Calu3 (cell line): Measurements from ENCODE around the gene TIE1. TPM values are rescaled to one million over a fixed set of nuclear protein-coding genes. Genes with fewer than 3 reads are reported as not detected.

Experiments used
- BruUV-seq: library from RNA; stranded (reverse); fragments of 400-500 nt; replicated peaks from 2 replicates; lab custom pipeline; 2021; lab: Mats Ljungman, UMichigan
- CTCF ChIA-PET: fragments of 300-600 bp; sonication (Branson Sonifier 250); formaldehyde crosslinking; loops from one replicate; lab custom pipeline; 2022; ENCODE audit warnings: antibody characterized with exemption; lab: Charles Lee
- DNase-seq: peaks from one replicate; pipeline ENCODE4 v3.0.0; 2022
- H3K27ac Mint-ChIP-seq: one replicate; pipeline ENCODE4 v1.8.0; 2022; ENCODE audit warnings: mixed read lengths; ENCODE audit not compliant: unreplicated experiment
- H3K27me3 Mint-ChIP-seq: one replicate; pipeline ENCODE4 v1.8.0; 2022; ENCODE audit warnings: mixed read lengths; ENCODE audit not compliant: unreplicated experiment
- H3K36me3 Mint-ChIP-seq: one replicate; pipeline ENCODE4 v1.8.0; 2022; ENCODE audit warnings: mild to moderate bottlenecking, moderate library complexity, mixed read lengths; ENCODE audit not compliant: insufficient read depth, unreplicated experiment
- H3K4me1 Mint-ChIP-seq: one replicate; pipeline ENCODE4 v1.8.0; 2022; ENCODE audit warnings: mild to moderate bottlenecking, low read depth, mixed read lengths; ENCODE audit not compliant: unreplicated experiment
- H3K4me3 Mint-ChIP-seq: one replicate; pipeline ENCODE4 v1.8.0; 2022; ENCODE audit warnings: mild to moderate bottlenecking, low read depth, moderate library complexity, mixed read lengths; ENCODE audit not compliant: unreplicated experiment
- H3K9me3 Mint-ChIP-seq: one replicate; pipeline ENCODE4 v1.8.0; 2022; ENCODE audit warnings: low read depth, mixed read lengths; ENCODE audit not compliant: unreplicated experiment
- intact Hi-C: fragments of 100-400 bp; cut with micrococcal nuclease; formaldehyde crosslinking; loops from one replicate; pipeline ENCODE4 v1.10.0; 2022; ENCODE audit not compliant: unreplicated experiment
- total RNA-seq: library from RNA; stranded (reverse); gene quantifications from 2 replicates; pipeline ENCODE4 v1.2.3, GENCODE V29; 2022
- TF ChIP-seq, protein P1 (sequence below): fragments of 200-600 bp; IDR thresholded peaks from one replicate; pipeline ENCODE4 v1.8.0; 2022; ENCODE audit warnings: antibody characterized with exemption; ENCODE audit not compliant: unreplicated experiment

Gene TIE1
- total RNA-seq, 1 experiment from 2014 or later = not detected

DNA sequence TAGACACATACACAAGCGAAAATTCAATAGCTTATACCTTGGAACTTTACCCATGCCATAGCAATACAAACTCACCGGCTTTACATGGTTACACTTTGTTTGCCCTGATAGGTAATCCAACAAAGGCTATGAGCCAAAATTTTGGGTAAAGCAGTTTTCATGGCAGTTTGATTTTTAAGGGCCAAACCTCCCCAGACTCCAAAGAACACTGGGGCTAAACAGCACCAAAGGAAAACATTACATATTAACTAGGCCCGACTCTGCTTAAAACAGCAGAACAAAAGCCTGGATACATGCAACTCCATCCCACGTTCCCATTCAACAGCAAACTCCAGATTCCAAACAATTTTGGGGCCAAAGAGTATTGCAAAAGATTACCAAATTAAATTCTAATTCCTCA lies 35.4 kb upstream of the TIE1 start:
- Mint-ChIP-seq H3K9me3 (peaks cover 6% of the 10 kb centered on the region), H3K4me3 (no peak overlapping the region), H3K36me3 (peaks cover 13% of the 10 kb centered on the region), H3K4me1 (peaks cover 15% of the 10 kb centered on the region), H3K27me3 (no peaks in the 10 kb centered on the region), H3K27ac (no peak overlapping the region)
- CTCF ChIA-PET = no interaction called here
- DNase-seq = no peak
- intact Hi-C loops = no loop called here
- no TSS peak for BruUV-seq
- TF ChIP-seq, protein P1, sequence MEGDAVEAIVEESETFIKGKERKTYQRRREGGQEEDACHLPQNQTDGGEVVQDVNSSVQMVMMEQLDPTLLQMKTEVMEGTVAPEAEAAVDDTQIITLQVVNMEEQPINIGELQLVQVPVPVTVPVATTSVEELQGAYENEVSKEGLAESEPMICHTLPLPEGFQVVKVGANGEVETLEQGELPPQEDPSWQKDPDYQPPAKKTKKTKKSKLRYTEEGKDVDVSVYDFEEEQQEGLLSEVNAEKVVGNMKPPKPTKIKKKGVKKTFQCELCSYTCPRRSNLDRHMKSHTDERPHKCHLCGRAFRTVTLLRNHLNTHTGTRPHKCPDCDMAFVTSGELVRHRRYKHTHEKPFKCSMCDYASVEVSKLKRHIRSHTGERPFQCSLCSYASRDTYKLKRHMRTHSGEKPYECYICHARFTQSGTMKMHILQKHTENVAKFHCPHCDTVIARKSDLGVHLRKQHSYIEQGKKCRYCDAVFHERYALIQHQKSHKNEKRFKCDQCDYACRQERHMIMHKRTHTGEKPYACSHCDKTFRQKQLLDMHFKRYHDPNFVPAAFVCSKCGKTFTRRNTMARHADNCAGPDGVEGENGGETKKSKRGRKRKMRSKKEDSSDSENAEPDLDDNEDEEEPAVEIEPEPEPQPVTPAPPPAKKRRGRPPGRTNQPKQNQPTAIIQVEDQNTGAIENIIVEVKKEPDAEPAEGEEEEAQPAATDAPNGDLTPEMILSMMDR = no peak

DNA sequence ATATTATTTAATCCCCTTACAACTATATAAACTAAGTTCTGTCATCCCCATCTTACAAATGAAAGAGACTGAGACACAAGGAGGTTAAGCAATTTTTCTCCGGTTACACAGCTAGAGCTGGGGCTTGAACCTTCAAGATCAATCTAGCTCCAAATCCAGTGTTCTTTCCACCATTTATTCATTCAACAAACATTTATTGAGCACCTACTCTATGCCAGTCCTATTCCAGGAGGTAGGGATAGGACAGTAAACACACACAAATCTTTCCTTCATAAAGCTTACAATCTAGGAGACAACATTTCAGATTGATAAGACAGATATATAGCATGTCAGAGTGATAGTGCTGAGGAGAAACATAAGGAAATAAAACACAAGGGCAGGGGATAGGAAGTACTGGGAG lies 33.9 kb upstream of the TIE1 start:
- Mint-ChIP-seq H3K27ac (no peak overlapping the region), H3K9me3 (peaks cover 6% of the 10 kb centered on the region), H3K36me3 (peaks cover 23% of the 10 kb centered on the region), H3K27me3 (no peaks in the 10 kb centered on the region), H3K4me1 (peaks cover 30% of the 10 kb centered on the region), H3K4me3 (no peak overlapping the region)
- no TSS peak for BruUV-seq
- CTCF ChIA-PET = interaction anchor here (0.6 kb wide), 1 partner anchor 1485 kb away, joined by 7 read pairs; no protein-coding TSS in a partner anchor
- intact Hi-C loops = no loop called here
- TF ChIP-seq, protein P1 = no peak
- no peak for DNase-seq

DNA sequence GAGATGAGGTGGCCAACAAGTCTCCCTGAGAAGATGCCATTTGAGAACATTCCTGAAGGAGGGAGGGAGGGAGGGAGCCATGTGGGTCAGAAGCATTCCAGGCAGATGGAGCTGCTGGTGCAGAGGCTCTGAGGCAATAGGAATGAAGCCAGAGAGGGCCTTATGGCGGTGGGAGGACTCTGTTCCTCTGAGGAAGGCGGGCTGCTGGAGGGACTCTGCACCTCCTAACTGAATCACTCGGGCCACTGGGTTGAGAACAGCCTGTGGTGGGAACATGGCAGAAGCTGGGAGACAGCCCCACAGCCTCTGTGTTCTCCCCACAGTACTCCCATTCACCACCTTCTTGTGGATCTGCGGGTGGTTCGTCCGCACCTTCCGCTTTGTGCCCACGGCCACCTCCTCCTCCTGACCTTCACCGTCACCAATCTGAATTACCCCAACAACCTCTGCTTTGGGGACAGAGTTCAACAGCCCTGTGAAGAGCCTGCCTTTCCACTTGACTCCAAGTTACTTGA lies 33.4 kb upstream of the TIE1 start:
- TF ChIP-seq, protein P1 = no peak
- intact Hi-C loops = no loop called here
- Mint-ChIP-seq H3K9me3 (peaks cover 6% of the 10 kb centered on the region), H3K4me3 (no peak overlapping the region), H3K36me3 (peaks cover 23% of the 10 kb centered on the region), H3K4me1 (peaks cover 31% of the 10 kb centered on the region), H3K27me3 (no peaks in the 10 kb centered on the region), H3K27ac (no peak overlapping the region)
- no TSS peak for BruUV-seq
- DNase-seq = no peak
- CTCF ChIA-PET = interaction anchor here (0.6 kb wide), 1 partner anchor 1485 kb away, joined by 7 read pairs; no protein-coding TSS in a partner anchor

DNA sequence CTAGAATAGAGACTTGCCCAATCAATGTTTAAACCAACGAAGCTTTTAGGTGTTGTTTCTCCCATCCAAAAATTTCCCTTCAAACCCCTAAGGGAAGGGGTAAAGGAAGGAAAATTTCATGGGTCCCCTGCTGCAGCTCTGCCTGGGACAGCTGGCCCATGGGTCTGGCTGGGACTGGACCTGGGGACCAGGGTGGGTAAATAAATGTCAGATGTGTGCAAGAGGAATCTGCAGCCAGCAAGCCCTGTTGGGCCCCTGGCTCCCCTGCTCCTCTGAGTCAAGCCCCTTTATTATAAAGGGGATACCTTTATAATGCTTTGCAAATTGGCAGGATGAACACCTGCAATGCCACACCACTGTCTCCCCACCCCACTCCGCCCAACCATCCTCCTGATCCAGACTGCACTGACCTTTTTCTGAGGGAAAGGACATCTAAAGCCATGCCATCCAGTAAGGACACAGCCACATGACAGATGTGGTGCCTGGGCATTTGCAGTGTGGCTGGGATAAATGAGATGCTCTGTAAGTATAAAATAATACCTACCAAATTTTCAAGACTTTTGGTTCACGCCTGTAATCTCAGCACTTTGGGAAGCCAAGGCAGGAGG lies 32.9 kb upstream of the TIE1 start:
- peaks cover 31% of the 10 kb centered on the region for H3K4me1 Mint-ChIP-seq
- CTCF ChIA-PET = interaction anchor here (0.6 kb wide), 2 partner anchors 99 to 1484 kb away, joined by 3 to 7 read pairs; no protein-coding TSS in a partner anchor
- BruUV-seq = no TSS peak

More for the DNA sequence above, 32.9 kb upstream of the TIE1 start:
- no peak for DNase-seq
- H3K36me3 Mint-ChIP-seq = peaks cover 18% of the 10 kb centered on the region
- TF ChIP-seq, protein P1 = no peak
- H3K9me3 Mint-ChIP-seq = peaks cover 6% of the 10 kb centered on the region
- H3K27me3 Mint-ChIP-seq = no peaks in the 10 kb centered on the region
- no peak overlapping the region for H3K4me3 Mint-ChIP-seq
- no peak overlapping the region for H3K27ac Mint-ChIP-seq
- intact Hi-C loops = no loop called here
